ENCODE data around the gene HES3. TPM values are rescaled to one million over a fixed set of nuclear protein-coding genes. Genes with fewer than 3 reads are reported as not detected.

The HES3 gene
- total and polyA plus RNA-seq, 2 of the 4 experiments (the other 2 are of a cell fraction): not detected

GRCh38 chr1:6257541-6258069 is 13.6 kb downstream of the HES3 start:
- Histone ChIP-seq H2AK9ac (replicated peaks; ENCODE audit: low read depth, low read length, poor library complexity) (no peak overlapping the region), H2AFZ (replicated peaks; ENCODE audit: low read length, poor library complexity) (no peak overlapping the region), H3K56ac (ENCODE audit: extremely low read depth, insufficient read depth, low read length) (no peak overlapping the region), H3K4ac (ENCODE audit: low read depth, low read length) (no peak overlapping the region), H3K4me2 (ENCODE audit: low read depth, low read length) (no peak overlapping the region), H2BK20ac (ENCODE audit: low read depth, low read length) (no peak overlapping the region), H3K23ac (ENCODE audit: low read depth, low read length) (no peak overlapping the region), H4K91ac (ENCODE audit: insufficient read depth, low read depth, low read length) (no peak overlapping the region), H4K5ac (ENCODE audit: low read depth, low read length) (no peak overlapping the region), H4K8ac (ENCODE audit: low read depth in 2 of 2, low read length in 2 of 2) (no peak overlapping the region), H3K14ac (replicated peaks; ENCODE audit: low read depth, low read length) (no peak overlapping the region), H3K9me1 (ENCODE audit: insufficient read depth, low read length) (no peaks in the 10 kb centered on the region), H3K79me1 (ENCODE audit: low read depth in 1 of 2, low read length in 2 of 2) (no peaks in the 10 kb centered on the region), H3K4me1 (ENCODE audit: control insufficient read depth, insufficient read depth, low read length) (peaks cover 2% of the 10 kb centered on the region; the same call in 1 of the 2 replicates), H3K27ac (ENCODE audit: insufficient read depth, low read length) (no peak overlapping the region), H2BK5ac (ENCODE audit: low read depth, low read length, poor library complexity, severe bottlenecking) (no peak overlapping the region), H2AK5ac (ENCODE audit: low read depth, low read length) (no peak overlapping the region), H4K20me1 (ENCODE audit: insufficient read depth, low read length) (peaks cover 4% of the 10 kb centered on the region), H3K18ac (ENCODE audit: low read depth, low read length) (no peak overlapping the region), H3K9ac (ENCODE audit: low read depth, low read length) (no peak overlapping the region), H3K9me3 (ENCODE audit: control insufficient read depth, insufficient read depth, low read length) (no peaks in the 10 kb centered on the region), H2BK120ac (ENCODE audit: low read depth, low read length) (no peak overlapping the region), H3K4me3 (ENCODE audit: insufficient read depth, low read depth, low read length) (no peak overlapping the region), H2BK15ac (ENCODE audit: low read depth, low read length) (no peak overlapping the region), H3K36me3 (ENCODE audit: control insufficient read depth, insufficient read depth, low read length) (no peaks in the 10 kb centered on the region), H3K27me3 (ENCODE audit: control insufficient read depth, insufficient read depth, low read length) (no peaks in the 10 kb centered on the region)
- ChIA-PET POLR2A (ENCODE audit: unreplicated experiment) (no interaction called here), CTCF (interaction anchor here (0.6 kb wide), 1 partner anchor 266 kb away, joined by 3 read pairs; no protein-coding TSS in a partner anchor)
- TF ChIP-seq ELK1 (IDR thresholded peaks at IDR 0.05; ENCODE audit: borderline replicate concordance, low read depth, low read length) (no peak), MXI1 (IDR thresholded peaks at IDR 0.05; ENCODE audit: borderline replicate concordance, low read depth, low read length) (no peak), POLR2A (IDR thresholded peaks at IDR 0.05; ENCODE audit: low read depth, low read length) (no peak), NFE2L2 (IDR thresholded peaks at IDR 0.05; ENCODE audit: low read depth, low read length) (no peak), RCOR1 (IDR thresholded peaks at IDR 0.05; ENCODE audit: insufficient replicate concordance, low read length) (no peak), BHLHE40 (IDR thresholded peaks at IDR 0.05; ENCODE audit: low read depth, low read length) (no peak), RAD21 (IDR thresholded peaks at IDR 0.05; ENCODE audit: low read length) (no peak), CEBPB (IDR thresholded peaks at IDR 0.05; ENCODE audit: low read depth, low read length) (no peak), FOS (IDR thresholded peaks at IDR 0.05; ENCODE audit: low read depth, low read length) (no peak), RFX5 (IDR thresholded peaks at IDR 0.05; ENCODE audit: low read depth, low read length) (no peak), CHD1 (IDR thresholded peaks at IDR 0.05; ENCODE audit: low read depth, low read length) (no peak), MAZ (IDR thresholded peaks at IDR 0.05; ENCODE audit: borderline replicate concordance, low read depth, low read length) (no peak), MAFK (IDR thresholded peaks at IDR 0.05; ENCODE audit: low read depth, low read length) (no peak)
- TF ChIP-seq, protein P1, sequence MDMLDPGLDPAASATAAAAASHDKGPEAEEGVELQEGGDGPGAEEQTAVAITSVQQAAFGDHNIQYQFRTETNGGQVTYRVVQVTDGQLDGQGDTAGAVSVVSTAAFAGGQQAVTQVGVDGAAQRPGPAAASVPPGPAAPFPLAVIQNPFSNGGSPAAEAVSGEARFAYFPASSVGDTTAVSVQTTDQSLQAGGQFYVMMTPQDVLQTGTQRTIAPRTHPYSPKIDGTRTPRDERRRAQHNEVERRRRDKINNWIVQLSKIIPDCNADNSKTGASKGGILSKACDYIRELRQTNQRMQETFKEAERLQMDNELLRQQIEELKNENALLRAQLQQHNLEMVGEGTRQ (IDR thresholded peaks at IDR 0.05; ENCODE audit: low read depth, low read length): no peak
- TF ChIP-seq, protein P2, sequence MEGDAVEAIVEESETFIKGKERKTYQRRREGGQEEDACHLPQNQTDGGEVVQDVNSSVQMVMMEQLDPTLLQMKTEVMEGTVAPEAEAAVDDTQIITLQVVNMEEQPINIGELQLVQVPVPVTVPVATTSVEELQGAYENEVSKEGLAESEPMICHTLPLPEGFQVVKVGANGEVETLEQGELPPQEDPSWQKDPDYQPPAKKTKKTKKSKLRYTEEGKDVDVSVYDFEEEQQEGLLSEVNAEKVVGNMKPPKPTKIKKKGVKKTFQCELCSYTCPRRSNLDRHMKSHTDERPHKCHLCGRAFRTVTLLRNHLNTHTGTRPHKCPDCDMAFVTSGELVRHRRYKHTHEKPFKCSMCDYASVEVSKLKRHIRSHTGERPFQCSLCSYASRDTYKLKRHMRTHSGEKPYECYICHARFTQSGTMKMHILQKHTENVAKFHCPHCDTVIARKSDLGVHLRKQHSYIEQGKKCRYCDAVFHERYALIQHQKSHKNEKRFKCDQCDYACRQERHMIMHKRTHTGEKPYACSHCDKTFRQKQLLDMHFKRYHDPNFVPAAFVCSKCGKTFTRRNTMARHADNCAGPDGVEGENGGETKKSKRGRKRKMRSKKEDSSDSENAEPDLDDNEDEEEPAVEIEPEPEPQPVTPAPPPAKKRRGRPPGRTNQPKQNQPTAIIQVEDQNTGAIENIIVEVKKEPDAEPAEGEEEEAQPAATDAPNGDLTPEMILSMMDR (conservative IDR thresholded peaks at IDR 0.05; ENCODE audit: low read depth, low read length): no peak
- no TSS peak for BruUV-seq (replicated peaks)
- DNase-seq (no peak), ATAC-seq (ENCODE audit: low read depth) (no peak)
- dilution Hi-C loops (cut with HindIII; ENCODE audit: low sequenced_read_pairs, unreplicated experiment) (no loop called here), intact Hi-C loops (cut with micrococcal nuclease) (no loop called here), in situ Hi-C loops (cut with MboI; ENCODE audit: low sequenced_read_pairs) (loop anchor here (10.0 kb wide), 1 partner anchor 147 kb away; no protein-coding TSS in a partner anchor)
- WGBS, 2 experiments (ENCODE audit: extremely low coverage in 2 of 2, insufficient read length in 1 of 2): no CpG with 5 or more reads among the region's 8 CpGs

Measured in IMR-90 (cell line).